T follicular helper cell (primary cell): Measurements from ENCODE around the gene STRA6.

Experiments used
- DNase-seq: peaks from one replicate; pipeline ENCODE4 v3.0.0-alpha.2; 2020; ENCODE audit warnings: low read depth

STRA6 gene

GRCh38 chr15:74206801-74207281 lies 4.3 kb upstream of the STRA6 start:
- DNase-seq = no peak

GRCh38 chr15:74205582-74205947 lies 3.0 kb upstream of the STRA6 start:
- DNase-seq = no peak

GRCh38 chr15:74203914-74204431 lies 1.4 kb upstream of the STRA6 start:
- no peak for DNase-seq

- DNase-seq = no peak
These were observed 722 bp downstream of the STRA6 start for GRCh38 chr15:74201710-74202420.

- DNase-seq = no peak
These were observed 1.6 kb downstream of the STRA6 start for GRCh38 chr15:74200871-74201419.

- no peak for DNase-seq
These were observed 2.2 kb downstream of the STRA6 start for GRCh38 chr15:74200412-74200815.

- DNase-seq = no peak
These were observed 3.3 kb downstream of the STRA6 start for GRCh38 chr15:74199297-74199652.

- DNase-seq = no peak
These were observed 5.2 kb downstream of the STRA6 start for GRCh38 chr15:74197176-74197965.

GRCh38 chr15:74196175-74196574 lies 6.4 kb downstream of the STRA6 start:
- no peak for DNase-seq

GRCh38 chr15:74194572-74195559 lies 7.7 kb downstream of the STRA6 start:
- no peak for DNase-seq

GRCh38 chr15:74193905-74194304 lies 8.7 kb downstream of the STRA6 start:
- DNase-seq = no peak

GRCh38 chr15:74193299-74193718 lies 9.3 kb downstream of the STRA6 start:
- DNase-seq = no peak

GRCh38 chr15:74192751-74193150 lies 9.8 kb downstream of the STRA6 start:
- DNase-seq = no peak

GRCh38 chr15:74191798-74192197 lies 10.8 kb downstream of the STRA6 start:
- DNase-seq = no peak

GRCh38 chr15:74188216-74188615 lies 14.4 kb downstream of the STRA6 start:
- no peak for DNase-seq

GRCh38 chr15:74185710-74186348 lies 16.8 kb downstream of the STRA6 start:
- no peak for DNase-seq

GRCh38 chr15:74184582-74185091 lies 17.9 kb downstream of the STRA6 start:
- no peak for DNase-seq

GRCh38 chr15:74182131-74182530 lies 20.5 kb downstream of the STRA6 start:
- no peak for DNase-seq

- no peak for DNase-seq
These were observed 21.5 kb downstream of the STRA6 start for GRCh38 chr15:74180881-74181602.
